K562 (cell line): ENCODE measurements around the gene CFAP107. TPM values are rescaled to one million over a fixed set of nuclear protein-coding genes. Genes with fewer than 3 reads are reported as not detected.

Experiments used
- ATAC-seq: fragments of 200-7000 bp; cut with Tn5 transposase; 3 replicates; pipeline ENCODE4 v1.9.1; 2020; ENCODE audit warnings: moderate library complexity
- BruUV-seq: library from RNA; stranded (reverse); fragments of 400-500 nt; replicated peaks from 2 replicates; lab custom pipeline; 2021; lab: Mats Ljungman, UMichigan
- CTCF ChIA-PET: fragments of 300-600 bp; formaldehyde crosslinking; extraction: SDS; loops from one replicate; lab custom pipeline; 2021; ENCODE audit warnings: low intra/inter-chr PET ratio; lab: Yijun Ruan, JAX
- POLR2A ChIA-PET: fragments of 300-600, 350-650 bp; sonication (Branson Sonifier 250); formaldehyde crosslinking; extraction: SDS; loops from one replicate; lab custom pipeline; 2021; ENCODE audit warnings: antibody characterized with exemption, inconsistent platforms; lab: Yijun Ruan, JAX
- DNase-seq, 4 experiments: peaks; one replicate each; pipeline versions ENCODE4 v3.0.0 to v3.0.0-alpha.2; 2011 to 2018; ENCODE audit warnings: low spot score in 3 of 4, mixed read lengths in 3 of 4; ENCODE audit errors: extremely low read depth in 1 of 4
- FAIRE-seq: peaks from 2 replicates; lab custom pipeline; 2011; peaks lifted over from hg19 to GRCh38; lab: Jason Lieb, UNC
- H2AFZ ChIP-seq: 2 replicates; pipeline ENCODE4 v1.6.0; 2011; ENCODE audit warnings: low read depth, low read length, control low read depth, inconsistent platforms
- H3K27ac ChIP-seq: fragments of 200-600 bp; 3 replicates; pipeline ENCODE4 v1.8.0; 2011; ENCODE audit warnings: low read depth, mild to moderate bottlenecking, control low read depth, inconsistent platforms, low read length, moderate library complexity, mixed read lengths; ENCODE audit errors: extremely low read depth
- H3K27me3 ChIP-seq, 2 experiments: fragments of 300-600 bp in 1 of 2; 2 replicates in 1 of 2; 3 replicates in 1 of 2; pipeline versions ENCODE4 v1.6.0 to v1.8.0; 2011; ENCODE audit warnings: inconsistent platforms in 2 of 2, low read length in 2 of 2, mild to moderate bottlenecking in 1 of 2, mixed read lengths in 1 of 2, moderate library complexity in 1 of 2; ENCODE audit not compliant: control insufficient read depth in 2 of 2, insufficient read depth in 2 of 2
- H3K36me3 ChIP-seq: fragments of 300-600 bp; 3 replicates; pipeline ENCODE4 v1.8.0; 2011; ENCODE audit warnings: mild to moderate bottlenecking, low read length, inconsistent platforms; ENCODE audit not compliant: control insufficient read depth, insufficient read depth
- H3K4me1 ChIP-seq, 2 experiments: fragments of 200-600 bp in 1 of 2; replicated peaks in 1 of 2; 2 replicates in 1 of 2; 3 replicates in 1 of 2; pipeline versions ENCODE4 v1.5.1 to v1.8.0; 2011; ENCODE audit warnings: inconsistent platforms in 2 of 2, low read length in 2 of 2, mild to moderate bottlenecking in 1 of 2, mixed read lengths in 1 of 2, moderate library complexity in 1 of 2; ENCODE audit not compliant: control insufficient read depth in 2 of 2, insufficient read depth in 2 of 2
- H3K4me2 ChIP-seq: 2 replicates; pipeline ENCODE4 v1.6.1; 2011; ENCODE audit warnings: low read length, control low read depth, inconsistent platforms, mixed read lengths; ENCODE audit not compliant: insufficient read depth
- H3K4me3 ChIP-seq: fragments of 200-600 bp; sonication (generic), shearing (Covaris generic); 2 replicates; pipeline ENCODE4 v1.5.1; 2016; ENCODE audit warnings: control low read depth, inconsistent platforms
- H3K79me2 ChIP-seq: fragments of 200-600 bp; 3 replicates; pipeline ENCODE4 v1.8.0; 2011; ENCODE audit warnings: low read length, inconsistent platforms; ENCODE audit not compliant: control insufficient read depth, insufficient read depth
- H3K9ac ChIP-seq, 2 experiments: 2 replicates each; pipeline versions ENCODE4 v1.6.0 to v1.6.1; 2011; ENCODE audit warnings: low read depth in 2 of 2, low read length in 2 of 2, control low read depth in 1 of 2, inconsistent platforms in 1 of 2, mild to moderate bottlenecking in 1 of 2, mixed read lengths in 1 of 2; ENCODE audit not compliant: insufficient read depth in 1 of 2
- H3K9me1 ChIP-seq: one replicate; pipeline ENCODE4 v1.6.0; 2011; ENCODE audit warnings: inconsistent platforms, mild to moderate bottlenecking, low read length, moderate library complexity; ENCODE audit not compliant: control insufficient read depth, insufficient read depth
- H3K9me3 ChIP-seq: replicated peaks from 2 replicates; pipeline ENCODE4 v1.5.1; 2011; ENCODE audit warnings: low read depth, low read length, inconsistent platforms; ENCODE audit not compliant: control insufficient read depth, insufficient read depth
- H4K20me1 ChIP-seq: replicated peaks from 2 replicates; pipeline ENCODE4 v1.6.1; 2011; ENCODE audit warnings: low read length, inconsistent platforms, mixed read lengths; ENCODE audit not compliant: control insufficient read depth, insufficient read depth
- CXXC5 ChIP-seq: fragments of 250-450 bp; sonication (Bioruptor Pico); IDR thresholded peaks from 2 replicates; pipeline ENCODE4 v1.8.0; 2022; ENCODE audit warnings: inconsistent platforms, mild to moderate bottlenecking, moderate library complexity
- L3MBTL2 ChIP-seq: fragments of 450-650 bp; IDR thresholded peaks from 2 replicates; pipeline ENCODE4 v1.6.1; 2016; ENCODE audit warnings: mild to moderate bottlenecking, moderate library complexity
- NKRF ChIP-seq: fragments of 450-650 bp; IDR thresholded peaks from 2 replicates; pipeline ENCODE4 v1.6.1; 2016; ENCODE audit warnings: borderline replicate concordance
- RREB1 ChIP-seq: fragments of 250-450 bp; sonication (Bioruptor Pico); IDR thresholded peaks from 2 replicates; pipeline ENCODE4 v1.4.0; 2020
- SMARCA4 ChIP-seq: fragments of 450-650 bp; IDR thresholded peaks from 2 replicates; pipeline ENCODE4 v1.6.1; 2016
- TGIF2 ChIP-seq: sonication (generic); formaldehyde crosslinking; IDR thresholded peaks from 2 replicates; pipeline ENCODE4 v1.8.1; 2022; ENCODE audit warnings: mild to moderate bottlenecking, missing genetic modification reagents, moderate library complexity
- XRCC3 ChIP-seq: fragments of 450-650 bp; IDR thresholded peaks from 2 replicates; pipeline ENCODE4 v1.6.1; 2017; ENCODE audit warnings: mild to moderate bottlenecking, moderate library complexity
- ZNF561 ChIP-seq: fragments of 450-650 bp; formaldehyde crosslinking; conservative IDR thresholded peaks from 2 replicates; pipeline ENCODE4 v1.4.0; 2020; ENCODE audit warnings: mild to moderate bottlenecking, moderate library complexity
- WGBS: fragments of 100-300 bp; shearing (Covaris generic); methylation state at CpG from one replicate; pipeline ENCODE4 v1.1.6; 2016; ENCODE audit warnings: low coverage, mixed read lengths; ENCODE audit not compliant: insufficient coverage; ENCODE audit errors: missing lambda C conversion rate; 5-methylcytosine and 5-hydroxymethylcytosine counted together
- in situ Hi-C: fragments of 300-500 bp; cut with MboI; formaldehyde crosslinking; loops from 4 replicates; pipeline ENCODE4 v1.15.0; 2018; ENCODE audit warnings: inconsistent platforms, mixed read lengths
- intact Hi-C: fragments of 100-400 bp; cut with micrococcal nuclease; formaldehyde crosslinking; loops from 2 replicates; pipeline ENCODE4 v1.14.2; 2022
- polyA plus RNA-seq, 8 experiments: library from polyadenylated mRNA; depleted of rRNA in 4 of 8; stranded (reverse) in 5 of 8; unstranded in 3 of 8; fragments of >200 nt; fragmentation: Nextera tagmentation in 2 of 8; fragmentation: Illumina TruSeq in 1 of 8; extraction: Ambion mirVana in 2 of 8; extraction: Trizol in 1 of 8; gene quantifications; 2 replicates each; pipeline versions ENCODE4 v1.2.1 to v1.2.3, GENCODE V29; 2011 to 2014; ENCODE audit warnings: inconsistent platforms in 1 of 8, missing spikeins in 1 of 8
- total RNA-seq, 7 experiments: library from RNA; depleted of rRNA in 6 of 7; stranded (reverse); fragments of >200 nt in 6 of 7; fragmentation: Illumina TruSeq in 2 of 7; extraction: Trizol in 2 of 7; gene quantifications; 2 replicates each; pipeline versions ENCODE4 v1.2.1 to v1.2.3, GENCODE V29; 2011 to 2021; ENCODE audit warnings: low replicate concordance in 1 of 7

Gene CFAP107
- total and polyA plus RNA-seq, 9 of the 15 experiments (the other 6 are each of a cell fraction or from before 2014, with no cell fraction given), result 0.03 to 0.08 TPM; not detected in 7

- no peak overlapping the region for H2AFZ ChIP-seq
- in situ Hi-C loops (no loop called here), intact Hi-C loops (no loop called here)
- H3K9me3 ChIP-seq, result no peaks in the 10 kb centered on the region
- H3K4me2 ChIP-seq, result no peak overlapping the region
- WGBS, result 19% methylated on average over 3 of the region's 3 CpGs
- no peak overlapping the region for H3K9ac ChIP-seq
- BruUV-seq, result no TSS peak
- no peaks in the 10 kb centered on the region for H3K9me1 ChIP-seq
- ATAC-seq, result no peak
- no peaks in the 10 kb centered on the region for H4K20me1 ChIP-seq
- no peaks in the 10 kb centered on the region for H3K36me3 ChIP-seq
- ChIA-PET CTCF (no interaction called here), POLR2A (interaction anchor here (0.5 to 0.7 kb wide), 2 partner anchors 12 to 55 kb away, joined by 3 read pairs; no protein-coding TSS in a partner anchor)
- TF ChIP-seq NKRF, result no peak
- no peak for TF ChIP-seq RREB1 (CRISPR knock-in tag)
- no peak for TF ChIP-seq TGIF2
- no peak for TF ChIP-seq SMARCA4
- TF ChIP-seq XRCC3, result no peak
- TF ChIP-seq ZNF561 (CRISPR knock-in tag), result no peak
- TF ChIP-seq L3MBTL2, result no peak
- no peak for TF ChIP-seq CXXC5 (CRISPR knock-in tag)
- no peak for FAIRE-seq
- H3K27ac ChIP-seq, result no peak overlapping the region
- no peaks in the 10 kb centered on the region for H3K79me2 ChIP-seq
- H3K4me1 ChIP-seq, result no peaks in the 10 kb centered on the region; a peak in 1 of 5 replicates
- no peak overlapping the region for H3K4me3 ChIP-seq
- H3K27me3 ChIP-seq, result no peaks in the 10 kb centered on the region
- DNase-seq, result no peak
These were observed 4.1 kb upstream of the CFAP107 start for GRCh38 chr1:12741946-12742345.
